Smooth muscle cell (in vitro differentiated cells): ENCODE data around the gene NBPF1. TPM values are rescaled to one million over a fixed set of nuclear protein-coding genes. Genes with fewer than 3 reads are reported as not detected.
"Not testable (repeated sequence)": the region's sequence is repeated elsewhere in the genome, so short reads cannot be mapped to it uniquely, and the experiment has no call there.

Experiments used
- DNase-seq: peaks from one replicate; lab custom pipeline; 2025; ENCODE audit not compliant: unreplicated experiment; lab: John Stamatoyannopoulos, UW
- H2AFZ ChIP-seq: fragments of 200-600 bp; sonication (generic); 2 replicates; pipeline ENCODE4 v1.6.0; 2016; ENCODE audit warnings: antibody characterized with exemption, low read depth, mild to moderate bottlenecking
- H3F3A ChIP-seq: fragments of 200-600 bp; sonication (generic); 2 replicates; pipeline ENCODE4 v1.6.0; 2017; ENCODE audit warnings: antibody characterized with exemption, low read depth
- H3K27ac ChIP-seq: fragments of 200-600 bp; sonication (generic); 2 replicates; pipeline ENCODE4 v1.5.1; 2016; ENCODE audit warnings: low read depth, mild to moderate bottlenecking
- H3K27me3 ChIP-seq: fragments of 200-600 bp; sonication (generic); 2 replicates; pipeline ENCODE4 v1.6.1; 2016; ENCODE audit warnings: low read depth, mild to moderate bottlenecking
- H3K36me3 ChIP-seq: fragments of 200-600 bp; sonication (generic); 2 replicates; pipeline ENCODE4 v1.5.1; 2016; ENCODE audit warnings: low read depth
- H3K4me1 ChIP-seq: fragments of 200-600 bp; sonication (generic); 2 replicates; pipeline ENCODE4 v1.5.1; 2016; ENCODE audit warnings: low read depth
- H3K4me2 ChIP-seq: fragments of 200-600 bp; sonication (generic); 2 replicates; pipeline ENCODE4 v1.6.0; 2016; ENCODE audit warnings: mild to moderate bottlenecking
- H3K4me3 ChIP-seq: fragments of 200-600 bp; sonication (generic); 2 replicates; pipeline ENCODE4 v1.5.1; 2016; ENCODE audit warnings: mild to moderate bottlenecking
- H3K79me2 ChIP-seq: fragments of 200-600 bp; sonication (generic); 2 replicates; pipeline ENCODE4 v1.6.0; 2016; ENCODE audit warnings: low read depth, mild to moderate bottlenecking
- H3K9ac ChIP-seq: fragments of 200-600 bp; sonication (generic); 2 replicates; pipeline ENCODE4 v1.6.0; 2016; ENCODE audit warnings: low read depth
- H3K9me3 ChIP-seq: fragments of 200-600 bp; sonication (generic); replicated peaks from 2 replicates; pipeline ENCODE4 v1.5.1; 2016; ENCODE audit warnings: low read depth
- H4K20me1 ChIP-seq: fragments of 200-600 bp; sonication (generic); 2 replicates; pipeline ENCODE4 v1.6.0; 2016; ENCODE audit warnings: low read depth
- WGBS: methylation state at CpG from one replicate; pipeline ENCODE4 v1.1.7; 2016; ENCODE audit warnings: low lambda C conversion rate; 5-methylcytosine and 5-hydroxymethylcytosine counted together
- polyA plus RNA-seq: library from polyadenylated mRNA; unstranded; fragments of >200 nt; fragmentation: Nextera tagmentation; extraction: Ambion mirVana; gene quantifications from 2 replicates; pipeline ENCODE4 v1.2.1, GENCODE V29; 2016
- total RNA-seq: library from RNA; depleted of rRNA; stranded (reverse); fragments of >200 nt; gene quantifications from 2 replicates; pipeline ENCODE4 v1.2.3, GENCODE V29; 2014
- TF ChIP-seq, protein P1 (sequence below): fragments of 200-600 bp; sonication (generic); IDR thresholded peaks from 2 replicates; pipeline ENCODE4 v1.5.1; 2017; ENCODE audit warnings: borderline replicate concordance, mild to moderate bottlenecking, antibody characterized with exemption; ENCODE audit not compliant: insufficient read depth, poor library complexity, severe bottlenecking

The NBPF1 gene
- total and polyA plus RNA-seq, 2 experiments from 2014 or later = 18.1 to 28.7 TPM

DNA sequence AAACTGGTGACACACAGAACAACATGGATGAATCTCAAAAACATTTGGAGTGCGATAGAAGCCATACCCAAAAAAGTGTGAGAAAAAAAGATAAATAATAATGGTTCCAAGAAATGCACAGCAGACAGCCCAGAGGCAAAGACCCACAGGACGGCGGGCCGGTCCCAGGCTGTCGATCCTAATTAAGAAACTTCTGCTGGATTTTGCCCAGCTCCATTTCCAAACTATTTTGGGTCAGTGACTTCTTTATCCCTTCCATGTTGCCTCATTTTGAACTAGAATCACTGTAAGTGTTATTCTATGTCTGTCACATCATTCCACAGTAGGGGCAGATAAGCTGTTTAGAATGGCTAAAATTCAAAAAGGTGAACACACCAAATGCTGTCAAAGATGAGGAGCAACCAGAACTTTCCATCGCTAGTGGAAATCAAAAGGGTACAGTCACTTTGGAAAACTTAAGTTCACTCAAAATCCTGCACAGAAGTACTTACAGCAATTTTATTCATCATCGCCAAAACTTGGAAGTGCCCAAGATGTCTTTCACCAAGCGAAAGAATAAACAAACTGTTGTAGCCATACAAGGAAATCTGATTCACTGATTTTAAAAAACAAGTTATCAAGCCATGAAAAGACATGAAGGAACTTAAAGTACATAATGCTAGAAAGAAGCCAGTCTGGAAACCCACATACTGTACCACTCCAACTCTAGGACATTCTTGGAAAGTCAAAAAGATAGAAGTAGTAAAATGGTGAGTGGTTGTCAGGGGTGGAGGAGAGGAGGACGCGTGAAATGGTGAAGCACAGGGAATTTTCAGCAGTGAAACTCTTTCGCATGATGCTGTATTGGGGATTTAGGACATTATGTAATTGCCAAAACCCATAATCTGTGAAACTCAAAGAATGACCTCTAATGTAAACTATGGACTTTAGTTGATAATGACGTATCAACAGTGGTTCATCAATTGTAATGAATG, 7.5 kb downstream of the NBPF1 start:
- WGBS = 85% methylated on average over 12 of the region's 12 CpGs
- TF ChIP-seq, protein P1, sequence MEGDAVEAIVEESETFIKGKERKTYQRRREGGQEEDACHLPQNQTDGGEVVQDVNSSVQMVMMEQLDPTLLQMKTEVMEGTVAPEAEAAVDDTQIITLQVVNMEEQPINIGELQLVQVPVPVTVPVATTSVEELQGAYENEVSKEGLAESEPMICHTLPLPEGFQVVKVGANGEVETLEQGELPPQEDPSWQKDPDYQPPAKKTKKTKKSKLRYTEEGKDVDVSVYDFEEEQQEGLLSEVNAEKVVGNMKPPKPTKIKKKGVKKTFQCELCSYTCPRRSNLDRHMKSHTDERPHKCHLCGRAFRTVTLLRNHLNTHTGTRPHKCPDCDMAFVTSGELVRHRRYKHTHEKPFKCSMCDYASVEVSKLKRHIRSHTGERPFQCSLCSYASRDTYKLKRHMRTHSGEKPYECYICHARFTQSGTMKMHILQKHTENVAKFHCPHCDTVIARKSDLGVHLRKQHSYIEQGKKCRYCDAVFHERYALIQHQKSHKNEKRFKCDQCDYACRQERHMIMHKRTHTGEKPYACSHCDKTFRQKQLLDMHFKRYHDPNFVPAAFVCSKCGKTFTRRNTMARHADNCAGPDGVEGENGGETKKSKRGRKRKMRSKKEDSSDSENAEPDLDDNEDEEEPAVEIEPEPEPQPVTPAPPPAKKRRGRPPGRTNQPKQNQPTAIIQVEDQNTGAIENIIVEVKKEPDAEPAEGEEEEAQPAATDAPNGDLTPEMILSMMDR = no peak

GRCh38 chr1:16605213-16605525, 8.2 kb downstream of the NBPF1 start:
- Histone ChIP-seq H3K27ac (no peak overlapping the region), H3K27me3 (no peaks in the 10 kb centered on the region), H3K4me2 (no peak overlapping the region), H3K36me3 (peaks cover 8% of the 10 kb centered on the region), H4K20me1 (peaks cover 23% of the 10 kb centered on the region), H3K9me3 (no peaks in the 10 kb centered on the region), H3K79me2 (peaks cover 14% of the 10 kb centered on the region), H3K9ac (no peak overlapping the region), H3K4me1 (no peaks in the 10 kb centered on the region), H3F3A (peaks cover 4% of the 10 kb centered on the region), H2AFZ (no peak overlapping the region), H3K4me3 (no peak overlapping the region)
- TF ChIP-seq, protein P1 = no peak
- WGBS = 97% methylated on average over 1 of the region's 1 CpG
- DNase-seq = no peak

More for the DNA sequence above, 7.5 kb downstream of the NBPF1 start:
- H3K27ac ChIP-seq = no peak overlapping the region
- no peak overlapping the region for H3K4me3 ChIP-seq
- H4K20me1 ChIP-seq = peaks cover 29% of the 10 kb centered on the region
- H2AFZ ChIP-seq = no peak overlapping the region
- H3K79me2 ChIP-seq = peaks cover 20% of the 10 kb centered on the region
- no peaks in the 10 kb centered on the region for H3K9me3 ChIP-seq
- H3K36me3 ChIP-seq = peaks cover 8% of the 10 kb centered on the region
- no peak for DNase-seq
- H3K4me2 ChIP-seq = no peak overlapping the region
- no peaks in the 10 kb centered on the region for H3K4me1 ChIP-seq
- H3F3A ChIP-seq = peaks cover 4% of the 10 kb centered on the region
- H3K27me3 ChIP-seq = no peaks in the 10 kb centered on the region
- H3K9ac ChIP-seq = no peak overlapping the region

DNA sequence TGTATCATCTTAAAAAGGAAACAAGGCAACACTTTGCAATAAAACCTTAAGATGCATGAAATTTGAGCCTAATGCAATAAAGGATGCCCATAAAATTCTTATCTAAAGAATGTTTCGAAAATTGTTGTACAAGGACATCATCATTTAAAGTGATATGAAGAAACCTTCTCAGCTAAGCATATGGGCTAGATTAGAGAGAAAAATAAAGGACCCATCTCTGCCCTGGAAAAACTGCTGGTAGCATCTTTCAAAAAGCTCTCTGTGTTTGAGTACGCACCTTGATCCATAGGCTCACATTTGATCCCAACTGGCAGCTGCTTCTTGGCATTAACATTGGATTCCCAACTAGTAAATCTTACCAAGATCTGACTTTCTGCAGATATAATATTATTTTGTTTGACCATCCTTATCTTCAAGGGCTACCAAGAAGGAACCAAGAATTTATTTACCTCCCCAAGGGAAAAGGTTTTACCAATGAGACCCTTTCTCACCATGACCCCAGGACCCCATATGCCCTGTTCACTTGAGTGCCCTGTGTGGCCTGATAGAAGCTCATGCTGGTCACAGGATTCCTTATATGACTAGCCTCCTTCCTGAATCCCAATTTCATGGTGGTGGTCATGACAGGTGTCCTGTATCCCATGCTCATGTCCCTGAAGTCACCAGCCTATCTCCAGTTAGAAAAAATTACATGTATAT, 8.7 kb downstream of the NBPF1 start:
- H3K4me2 ChIP-seq, H3K27ac ChIP-seq, H3F3A ChIP-seq, H3K4me1 ChIP-seq, H3K9ac ChIP-seq, H3K27me3 ChIP-seq, DNase-seq, H3K9me3 ChIP-seq, H3K79me2 ChIP-seq, H3K36me3 ChIP-seq, H2AFZ ChIP-seq, H3K4me3 ChIP-seq: not testable (repeated sequence)
- peaks cover 18% of the 10 kb centered on the region for H4K20me1 ChIP-seq
- 97% methylated on average over 1 of the region's 2 CpGs for WGBS

- not testable (repeated sequence) for DNase-seq, H3K4me3 ChIP-seq, H2AFZ ChIP-seq, H3K4me2 ChIP-seq, H3K27ac ChIP-seq, H3K4me1 ChIP-seq, H3F3A ChIP-seq, H3K79me2 ChIP-seq, H3K9me3 ChIP-seq, H3K9ac ChIP-seq, H4K20me1 ChIP-seq, H3K36me3 ChIP-seq, H3K27me3 ChIP-seq
- no CpG with 5 or more reads among the region's 2 CpGs for WGBS
Observed at GRCh38 chr1:16603623-16604022, 9.7 kb downstream of the NBPF1 start.

DNA sequence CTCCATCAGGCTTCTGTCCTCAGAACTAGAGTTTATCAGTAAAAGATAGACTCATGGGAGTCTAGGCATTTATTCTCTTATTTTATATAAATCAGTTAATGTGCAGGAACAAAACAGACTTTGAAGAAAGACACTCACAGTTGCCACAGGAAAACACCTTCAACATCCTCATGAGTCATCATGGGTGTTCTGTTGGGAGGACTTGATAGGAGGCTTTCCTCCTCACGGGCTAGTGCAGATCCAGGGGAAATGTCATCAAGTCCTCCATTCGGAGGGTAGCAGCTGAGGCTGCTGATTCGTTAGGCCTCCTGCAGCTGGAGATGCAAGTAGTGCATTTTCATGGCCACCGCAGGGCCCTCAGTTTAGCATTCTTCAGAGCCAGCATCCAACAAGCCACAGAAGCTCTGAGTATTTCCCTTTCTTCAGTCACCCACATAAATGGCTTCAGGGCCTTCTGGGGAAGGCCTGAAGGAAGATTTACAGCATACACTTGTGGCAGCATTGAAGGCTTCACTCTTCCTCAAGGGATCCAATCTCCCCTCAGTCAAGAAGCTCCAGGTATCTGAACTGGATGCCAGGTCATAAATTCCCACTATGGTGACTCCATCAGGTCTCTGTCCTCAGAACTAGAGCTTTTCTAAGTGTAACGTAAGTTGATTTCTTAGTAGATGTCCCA, 10.9 kb downstream of the NBPF1 start:
- not testable (repeated sequence) for H2AFZ ChIP-seq, H3F3A ChIP-seq, H3K36me3 ChIP-seq, H4K20me1 ChIP-seq, H3K9ac ChIP-seq, H3K4me3 ChIP-seq, H3K4me1 ChIP-seq, DNase-seq, H3K4me2 ChIP-seq, H3K9me3 ChIP-seq, H3K27ac ChIP-seq, H3K79me2 ChIP-seq, H3K27me3 ChIP-seq
- 96% methylated on average over 2 of the region's 5 CpGs for WGBS

DNA sequence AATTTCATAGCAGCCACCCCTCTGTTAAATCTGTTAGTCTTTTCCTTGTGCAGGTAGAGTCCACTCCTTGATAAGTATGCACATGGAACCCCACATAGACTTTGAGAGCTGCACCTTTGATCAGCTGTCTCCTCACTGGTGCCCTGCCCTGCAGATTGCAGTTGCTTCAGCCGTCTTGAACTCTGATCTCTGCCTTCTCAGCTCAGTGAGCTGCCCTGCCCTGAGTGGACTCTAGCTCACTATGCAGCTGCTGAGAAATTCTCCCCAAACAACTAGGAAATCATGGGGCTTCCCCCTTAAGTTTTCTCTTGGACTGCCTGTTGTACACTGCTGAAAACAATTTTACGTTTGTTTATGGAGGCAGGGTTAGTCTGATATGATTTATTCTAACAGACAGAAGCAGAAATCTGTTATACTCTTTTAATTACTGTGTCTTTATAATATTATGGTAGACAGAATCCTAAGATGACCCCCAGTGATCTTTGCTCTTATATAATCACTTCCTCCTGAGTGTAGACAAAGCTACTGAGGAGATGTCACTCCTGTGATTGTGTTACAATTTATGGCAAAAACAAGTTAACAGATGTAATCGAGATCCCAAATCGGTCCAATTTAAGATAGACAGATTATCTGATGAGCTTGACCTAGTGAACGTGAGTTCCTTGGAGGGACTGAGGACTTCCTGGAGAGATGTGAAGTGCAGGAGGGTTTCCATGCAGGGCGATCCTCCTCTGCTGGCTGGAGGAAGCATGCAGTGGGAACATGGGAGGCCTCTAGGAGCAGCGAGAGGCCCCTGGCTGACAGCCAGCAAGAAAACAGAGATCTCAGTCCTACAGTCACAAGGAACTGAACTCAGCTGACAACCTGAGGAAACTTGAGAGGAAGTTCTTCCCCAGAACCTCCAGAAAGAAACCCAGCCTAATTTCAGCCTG, 12.2 kb downstream of the NBPF1 start:
- H3K27ac ChIP-seq, DNase-seq, H3K4me2 ChIP-seq, H3K36me3 ChIP-seq, H3K9ac ChIP-seq, H3K4me1 ChIP-seq, H3K79me2 ChIP-seq, H4K20me1 ChIP-seq, H3K4me3 ChIP-seq, H3K9me3 ChIP-seq, H3F3A ChIP-seq, H3K27me3 ChIP-seq, H2AFZ ChIP-seq: not testable (repeated sequence)
- 83% methylated on average over 5 of the region's 7 CpGs for WGBS
